SK-N-SH treated with all-trans-retinoic acid at 6 μM for 48 hours (cell line): ENCODE results near the gene MAT1A.

Experiments used
- CSDC2 ChIP-seq: fragments of 250-450 bp; sonication (Bioruptor Pico); IDR thresholded peaks from 2 replicates; pipeline ENCODE4 v1.5.0; 2020; ENCODE audit warnings: mild to moderate bottlenecking, moderate library complexity
- CSRNP3 ChIP-seq: fragments of 250-450 bp; sonication (Bioruptor Pico); IDR thresholded peaks from 2 replicates; pipeline ENCODE4 v1.5.1; 2021; ENCODE audit warnings: mild to moderate bottlenecking, moderate library complexity
- SNAI2 ChIP-seq: fragments of 250-450 bp; sonication (Bioruptor Pico); IDR thresholded peaks from 2 replicates; pipeline ENCODE4 v1.5.0; 2020; ENCODE audit warnings: mild to moderate bottlenecking, moderate library complexity
- ZC3H10 ChIP-seq: fragments of 250-450 bp; sonication (Bioruptor Pico); IDR thresholded peaks from 2 replicates; pipeline ENCODE4 v1.5.1; 2021; ENCODE audit warnings: mild to moderate bottlenecking, moderate library complexity
- ZFP3 ChIP-seq: fragments of 250-450 bp; sonication (Bioruptor Pico); IDR thresholded peaks from 2 replicates; pipeline ENCODE4 v1.5.0; 2020; ENCODE audit warnings: mild to moderate bottlenecking, moderate library complexity

GRCh38 chr10:80319318-80319717, 29.9 kb upstream of the MAT1A start:
- TF ChIP-seq SNAI2 (CRISPR knock-in tag) (no peak), ZFP3 (CRISPR knock-in tag) (no peak), ZC3H10 (CRISPR knock-in tag) (no peak), CSRNP3 (CRISPR knock-in tag) (no peak), CSDC2 (CRISPR knock-in tag) (no peak)
